Stimulated activated CD4-positive, alpha-beta T cell treated with anti-CD3 and anti-CD28 coated beads, Interleukin-4, amount 100 ng/mL, for 48 hours (primary cell): ENCODE measurements around the gene NIM1K.
"Not testable (repeated sequence)": the region's sequence is repeated elsewhere in the genome, so short reads cannot be mapped to it uniquely, and the experiment has no call there.

Experiments used
- DNase-seq, 2 donors: peaks; one replicate each; pipeline ENCODE4 v3.0.0-alpha.2; 2020; ENCODE audit warnings: low read depth in 2 of 2

NIM1K gene

GRCh38 chr5:43191740-43192557 lies at the start of gene NIM1K:
NIM1K (plus strand) TSS chr5:43192225; CDS start chr5:43245776, 53,551 bp downstream.
- peak; percentile 28 to 34 for DNase-seq

- DNase-seq = no peak
Measured at GRCh38 chr5:43145071-43145470, 47.0 kb upstream of the NIM1K start.

DNA sequence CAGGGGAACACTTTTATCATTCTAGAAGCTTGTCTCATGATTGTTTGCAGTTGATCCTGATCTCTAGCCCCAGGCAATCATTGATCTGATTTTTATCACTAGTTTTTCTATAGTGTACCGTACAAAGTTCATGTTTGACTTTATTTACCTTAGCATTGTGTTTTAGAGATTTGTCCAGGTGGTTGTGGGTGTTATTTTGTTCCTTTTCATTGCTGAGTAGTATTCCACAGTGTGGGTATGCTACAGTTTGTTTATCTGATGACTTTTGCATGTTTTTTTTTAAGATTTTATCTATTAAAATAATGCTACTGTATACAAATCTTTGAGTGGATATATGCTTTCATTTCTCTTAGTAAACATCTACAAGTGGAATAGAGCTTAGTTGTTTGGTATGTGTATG lies 45.1 kb upstream of the NIM1K start:
- no peak for DNase-seq

DNA sequence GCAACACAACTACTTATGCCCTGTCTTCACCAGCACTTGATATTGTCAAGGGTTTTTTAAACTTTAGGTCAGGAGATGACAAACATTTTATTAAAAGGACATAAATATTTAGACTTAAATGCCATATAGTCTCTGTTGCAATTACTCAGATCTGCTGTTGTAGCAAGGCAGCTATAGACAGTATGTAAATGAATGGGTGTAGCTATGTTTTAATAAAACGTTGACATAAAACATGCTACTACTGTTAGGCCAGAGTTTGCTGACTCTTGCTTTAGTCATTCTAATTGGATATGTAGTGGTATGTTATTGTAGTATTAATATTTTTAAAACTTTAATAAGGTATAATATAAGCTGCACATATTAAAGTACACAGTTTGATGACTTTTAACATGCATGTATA lies 43.6 kb upstream of the NIM1K start:
- no peak for DNase-seq

- no peak for DNase-seq
Measured at GRCh38 chr5:43149231-43149630, 42.8 kb upstream of the NIM1K start.

DNA sequence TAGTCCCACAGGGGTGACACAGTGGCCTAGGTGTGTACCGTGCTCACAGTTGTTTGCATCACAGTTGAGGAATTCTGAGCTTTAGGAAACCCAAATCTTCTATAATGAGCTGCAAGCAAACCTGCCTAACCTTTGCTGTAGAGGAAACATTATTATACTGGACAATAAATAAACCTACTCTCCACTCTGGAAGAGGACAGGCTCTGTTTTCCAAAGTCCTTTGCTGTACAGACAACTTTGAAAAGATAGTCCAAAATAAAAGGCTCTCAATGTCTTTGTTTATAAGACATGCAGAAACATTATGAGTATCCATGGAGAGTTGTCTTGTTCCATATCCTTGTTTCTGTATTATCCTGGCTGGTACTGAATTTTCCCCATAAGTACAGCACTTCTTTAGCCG lies 42.0 kb upstream of the NIM1K start:
- DNase-seq = no peak

- DNase-seq = no peak
Measured at GRCh38 chr5:43150748-43151147, 41.3 kb upstream of the NIM1K start.

DNA sequence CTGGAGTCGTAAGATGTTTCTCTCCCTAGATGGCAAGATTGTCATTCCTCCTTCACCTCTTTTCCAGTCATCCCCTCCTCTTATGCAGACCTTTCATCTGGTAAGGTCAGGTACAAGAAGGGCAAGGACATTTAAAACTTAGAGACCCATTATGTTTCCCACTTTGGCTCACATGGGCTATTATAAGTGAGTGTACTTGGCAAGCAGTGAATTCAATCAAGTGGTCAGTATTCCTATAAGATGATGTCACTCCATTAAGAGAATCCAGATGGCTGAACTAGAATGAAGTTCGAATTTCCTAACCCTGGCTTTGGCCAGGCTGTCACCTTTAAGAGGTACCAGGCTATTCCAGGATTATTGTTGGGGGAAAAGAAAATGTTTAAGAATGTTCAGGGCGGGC lies 39.1 kb upstream of the NIM1K start:
- no peak for DNase-seq

GRCh38 chr5:43154469-43154868 lies 37.6 kb upstream of the NIM1K start:
- DNase-seq = no peak

GRCh38 chr5:43155394-43156096 lies 36.5 kb upstream of the NIM1K start:
- no peak for DNase-seq

- DNase-seq = no peak
Measured at GRCh38 chr5:43156388-43156787, 35.6 kb upstream of the NIM1K start.

- no peak for DNase-seq
Measured at GRCh38 chr5:43157068-43157467, 35.0 kb upstream of the NIM1K start.

DNA sequence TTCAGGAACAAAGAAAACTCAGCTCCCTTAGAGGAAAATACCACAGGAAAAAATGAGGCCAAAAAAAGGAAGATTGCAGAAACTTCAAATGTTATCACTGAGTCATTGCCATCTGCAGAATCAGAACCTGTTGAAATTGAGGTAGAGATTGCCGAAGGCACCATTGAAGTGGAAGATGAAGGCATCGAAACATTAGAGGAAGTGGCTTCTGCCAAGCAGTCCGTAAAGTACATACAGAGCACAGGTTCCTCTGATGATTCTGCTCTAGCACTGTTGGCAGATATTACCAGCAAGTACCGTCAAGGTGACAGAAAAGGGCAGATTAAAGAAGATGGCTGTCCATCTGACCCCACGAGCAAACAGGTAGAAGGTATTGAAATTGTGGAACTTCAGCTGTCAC lies 30.8 kb upstream of the NIM1K start:
- DNase-seq = no peak

DNA sequence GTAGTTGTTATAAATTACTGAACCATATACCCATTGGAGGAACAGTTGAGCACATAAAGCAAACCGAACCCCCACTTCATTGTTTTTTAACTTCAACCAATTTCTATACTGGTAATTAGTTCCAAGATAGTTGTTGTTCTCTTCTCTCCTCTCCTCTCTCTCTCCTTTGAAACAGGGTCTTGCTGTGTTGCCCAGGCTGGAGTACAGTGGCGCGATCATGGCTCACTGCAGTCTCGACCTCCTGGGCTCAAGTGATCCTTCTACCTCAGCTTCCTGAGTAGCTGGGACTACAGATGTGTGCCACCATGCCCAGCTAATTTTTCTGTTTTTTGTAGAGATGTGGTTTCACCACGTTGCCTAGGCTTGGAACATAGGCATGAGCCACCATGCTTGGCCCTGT lies 27.2 kb upstream of the NIM1K start:
- not testable (repeated sequence) for DNase-seq

DNA sequence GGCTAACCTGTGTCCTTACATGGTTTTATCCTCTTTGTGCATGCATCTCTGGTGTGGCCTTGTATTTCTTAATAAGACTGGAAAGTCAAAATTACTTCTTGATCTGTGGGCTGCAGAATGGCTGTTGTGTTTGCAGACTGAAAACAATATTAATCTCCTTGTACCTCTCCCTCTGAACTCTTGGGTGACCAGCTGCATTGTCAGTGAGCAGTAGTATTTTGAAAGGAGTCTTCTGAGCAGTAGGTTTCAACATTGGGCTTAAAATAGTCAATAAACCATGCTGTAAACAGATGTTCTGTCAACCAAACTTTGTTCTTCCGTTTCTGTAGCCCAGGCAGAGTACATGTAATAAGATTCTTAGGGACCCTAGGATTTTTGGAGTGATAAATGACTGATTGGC lies 26.7 kb upstream of the NIM1K start:
- no peak for DNase-seq

DNA sequence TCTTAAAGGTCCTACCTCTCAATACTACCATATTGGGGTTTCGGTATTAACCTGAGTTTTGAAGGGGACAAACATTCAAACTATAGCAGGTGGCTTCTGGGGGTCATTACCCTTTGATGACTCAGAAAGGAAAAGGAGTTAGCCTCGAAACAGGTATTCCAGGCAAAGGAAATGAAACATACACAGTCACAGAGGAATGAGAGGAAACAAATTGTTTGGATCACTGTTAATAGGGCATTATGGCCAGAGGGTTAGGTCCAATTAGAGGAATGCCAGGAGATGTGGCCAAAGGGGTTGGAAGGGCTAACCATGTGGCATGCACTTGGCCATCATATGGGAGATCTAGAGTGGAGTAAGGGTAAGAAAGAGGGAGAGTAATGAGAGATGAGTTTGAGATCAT lies 23.9 kb upstream of the NIM1K start:
- DNase-seq = no peak

DNA sequence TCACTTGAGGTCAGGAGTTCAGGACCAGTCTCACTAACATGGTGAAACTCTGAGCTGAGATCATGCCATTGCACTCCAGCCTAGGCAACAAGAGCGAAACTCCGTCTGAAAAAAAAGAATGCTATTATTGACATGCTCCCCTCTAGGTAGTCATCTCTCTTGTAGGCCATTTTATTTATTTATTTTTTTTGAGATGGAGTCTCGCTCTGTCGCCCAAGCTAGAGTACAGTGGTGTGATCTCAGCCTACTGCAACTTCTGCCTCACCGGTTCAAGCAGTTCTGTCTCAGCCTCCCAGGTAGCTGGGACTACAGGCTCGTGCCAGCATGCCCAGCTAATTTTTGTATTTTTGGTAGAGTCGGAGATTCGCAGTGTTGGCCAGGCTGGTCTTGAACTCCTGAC lies 20.6 kb upstream of the NIM1K start:
- DNase-seq = no peak

DNA sequence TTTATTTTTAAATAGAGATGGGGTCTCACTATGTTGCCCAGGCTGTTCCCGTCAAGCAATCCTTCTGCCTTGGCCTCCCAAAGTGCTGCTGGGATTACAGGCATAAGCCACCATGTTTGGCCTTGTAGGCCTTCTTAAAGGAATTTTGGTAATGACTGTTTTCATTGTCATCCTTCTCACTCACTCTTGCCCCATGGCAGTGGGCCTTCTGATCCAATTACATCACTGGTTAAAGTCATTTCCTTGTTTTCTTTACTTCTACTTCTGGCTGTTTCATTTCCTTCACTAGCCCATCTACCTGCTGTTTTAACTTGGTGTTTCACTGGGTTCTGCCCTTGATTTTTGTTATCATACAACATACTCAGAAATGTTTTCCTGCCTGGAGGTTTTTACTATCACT lies 20.1 kb upstream of the NIM1K start:
- no peak for DNase-seq

DNA sequence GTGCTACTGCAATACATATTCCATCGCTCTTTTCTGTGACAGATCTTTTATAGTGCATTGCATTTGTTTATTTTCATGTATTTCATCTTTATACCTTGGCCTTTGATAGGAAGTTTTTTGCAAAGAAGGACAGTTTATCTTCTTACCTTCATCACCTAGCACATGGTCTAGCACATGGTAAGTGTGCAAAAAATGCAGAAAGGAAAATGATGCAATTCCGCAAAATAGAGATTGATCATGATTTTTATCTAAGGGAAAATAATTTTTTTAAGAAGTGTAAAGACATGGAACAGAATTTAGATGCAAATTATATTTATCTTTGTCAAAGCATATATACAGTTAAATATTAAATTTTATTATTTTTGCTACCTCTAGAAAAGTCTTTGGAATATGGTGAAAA lies 19.2 kb upstream of the NIM1K start:
- no peak for DNase-seq

- DNase-seq = no peak
Measured at GRCh38 chr5:43174586-43174985, 17.4 kb upstream of the NIM1K start.

GRCh38 chr5:43179836-43180235 lies 12.2 kb upstream of the NIM1K start:
- no peak for DNase-seq

DNA sequence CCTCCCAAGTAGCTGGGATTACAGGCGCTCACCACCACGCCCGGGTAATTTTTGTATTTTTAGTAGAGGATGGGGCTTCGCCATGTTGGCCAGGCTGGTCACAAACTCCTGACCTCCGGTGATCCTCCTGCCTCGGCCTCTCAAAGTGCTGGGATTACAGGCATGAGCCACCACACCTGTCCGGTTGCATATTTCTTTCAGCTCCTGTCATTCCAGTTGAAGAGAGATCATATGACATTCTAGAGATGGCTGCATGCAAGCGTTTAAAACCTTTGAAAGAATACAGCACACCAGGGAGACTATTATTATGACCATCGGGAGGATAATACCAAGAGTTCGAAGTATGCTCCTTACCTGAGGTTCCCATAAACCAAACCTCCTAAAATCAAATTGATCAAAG lies 9.6 kb upstream of the NIM1K start:
- no peak for DNase-seq

GRCh38 chr5:43183101-43183500 lies 8.9 kb upstream of the NIM1K start:
- not testable (repeated sequence) for DNase-seq
